Cardiac fibroblast (primary cell): ENCODE results near the gene PPP3CA.
"Not testable (repeated sequence)": the region's sequence is repeated elsewhere in the genome, so short reads cannot be mapped to it uniquely, and the experiment has no call there.

Source experiments
- DNase-seq, 2 donors: peaks; one replicate each; pipeline versions ENCODE4 v3.0.0 to v3.0.0-alpha.2; 2010; ENCODE audit warnings: low read depth in 2 of 2
- H3K4me3 ChIP-seq, 2 donors: replicated peaks in 1 of 2; 1 replicate in 1 of 2; 2 replicates in 1 of 2; pipeline ENCODE4 v1.5.1; 2011; ENCODE audit warnings: low read depth in 2 of 2, low read length in 2 of 2, mild to moderate bottlenecking in 2 of 2, moderate library complexity in 1 of 2
- CTCF ChIP-seq: IDR thresholded peaks from one replicate; pipeline ENCODE4 v1.5.1; 2011; ENCODE audit warnings: low read depth, mild to moderate bottlenecking, low read length, inconsistent platforms

The PPP3CA gene

GRCh38 chr4:101136373-101137370 lies 210.7 kb downstream of the PPP3CA start:
- TF ChIP-seq CTCF, result no peak
- H3K4me3 ChIP-seq, result no peak overlapping the region
- no peak for DNase-seq

GRCh38 chr4:101135371-101136010 lies 211.8 kb downstream of the PPP3CA start:
- no peak for TF ChIP-seq CTCF
- DNase-seq, result no peak
- no peak overlapping the region for H3K4me3 ChIP-seq

GRCh38 chr4:101131058-101131457 lies 216.3 kb downstream of the PPP3CA start:
- H3K4me3 ChIP-seq, DNase-seq: not testable (repeated sequence)

GRCh38 chr4:101128898-101129297 lies 218.4 kb downstream of the PPP3CA start:
- DNase-seq, result not testable (repeated sequence)

GRCh38 chr4:101128473-101128872 lies 218.9 kb downstream of the PPP3CA start:
- H3K4me3 ChIP-seq, result no peak overlapping the region
- no peak for DNase-seq
- no peak for TF ChIP-seq CTCF

More at GRCh38 chr4:101128898-101129297, 218.4 kb downstream of the PPP3CA start:
- H3K4me3 ChIP-seq, result not testable (repeated sequence)

GRCh38 chr4:101127176-101127790 lies 220.0 kb downstream of the PPP3CA start:
- DNase-seq, result no peak
- no peak for TF ChIP-seq CTCF
- H3K4me3 ChIP-seq, result no peak overlapping the region

- TF ChIP-seq CTCF, result no peak
- DNase-seq, result peak; percentile 19 to 31
- H3K4me3 ChIP-seq, result no peak overlapping the region
Measured at GRCh38 chr4:101126059-101126458, 221.3 kb downstream of the PPP3CA start.
